Glomerular visceral epithelial cell (primary cell): ENCODE results near the gene RELL1.

Experiments used
- DNase-seq: peaks from one replicate; pipeline ENCODE4 v3.0.0-alpha.2; 2016; ENCODE audit errors: extremely low spot score

RELL1 gene

GRCh38 chr4:37599092-37599790 lies 86.9 kb downstream of the RELL1 start:
- no peak for DNase-seq

DNA sequence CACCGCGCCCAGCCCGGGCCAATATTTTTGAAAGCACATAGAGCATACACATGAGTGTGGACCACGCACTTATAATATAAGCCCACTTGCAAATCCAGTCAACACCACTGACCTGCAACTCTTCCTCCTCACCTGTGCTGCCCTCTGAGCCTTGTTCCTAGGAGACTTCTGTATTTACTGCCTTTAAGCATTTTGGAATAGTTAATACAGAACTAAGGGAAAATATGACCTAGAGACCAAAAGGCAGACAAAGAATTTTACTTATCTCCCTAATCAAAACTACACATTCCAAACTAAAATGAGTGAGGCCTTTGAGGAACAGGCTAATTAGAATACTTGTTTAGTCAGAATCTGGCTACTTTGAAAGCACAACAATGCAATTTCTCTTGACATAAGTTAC lies 89.1 kb downstream of the RELL1 start:
- DNase-seq = no peak

GRCh38 chr4:37595875-37596680 lies 90.1 kb downstream of the RELL1 start:
- no peak for DNase-seq

DNA sequence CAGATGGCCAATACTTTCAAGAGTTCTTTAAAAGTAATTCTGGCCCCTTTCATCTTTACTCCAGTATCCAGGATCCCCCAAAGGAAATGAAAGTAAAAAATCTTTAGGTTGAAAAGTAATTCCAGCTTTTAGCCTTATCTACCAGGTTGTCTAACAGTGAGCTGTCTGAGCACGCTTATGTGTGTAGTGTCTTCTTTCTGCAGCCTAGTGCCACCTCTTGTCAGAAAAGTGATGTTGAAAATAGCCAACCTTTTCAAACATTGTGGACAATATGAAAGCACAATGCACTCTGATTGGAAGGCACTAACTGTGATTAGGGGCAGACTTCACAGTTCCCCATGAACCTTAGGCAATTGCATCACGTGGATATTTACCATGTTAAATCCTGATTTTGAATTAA lies 92.1 kb downstream of the RELL1 start:
- no peak for DNase-seq

GRCh38 chr4:37591349-37591748 lies 94.8 kb downstream of the RELL1 start:
- no peak for DNase-seq

DNA sequence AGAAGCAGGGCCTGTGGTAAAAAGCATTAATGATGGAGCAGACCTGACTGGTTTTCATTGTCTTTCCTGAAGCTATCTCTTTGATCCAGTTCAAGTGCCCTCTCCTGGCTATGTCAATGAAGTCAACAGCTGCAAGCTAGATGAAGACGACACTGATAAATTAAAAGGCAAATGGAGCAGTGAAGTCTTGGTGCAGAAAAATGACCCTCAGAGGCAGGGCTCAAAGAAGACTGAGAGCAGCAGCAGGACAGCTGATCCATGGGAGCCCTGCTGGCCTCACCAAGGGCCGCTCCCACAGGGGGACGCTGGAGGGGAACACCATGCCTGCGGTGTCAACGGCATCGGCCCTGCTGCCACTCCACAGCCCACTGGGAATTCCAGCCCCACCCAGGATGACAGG lies 96.2 kb downstream of the RELL1 start:
- no peak for DNase-seq

GRCh38 chr4:37588150-37588549 lies 98.0 kb downstream of the RELL1 start:
- DNase-seq = peak; percentile 20

DNA sequence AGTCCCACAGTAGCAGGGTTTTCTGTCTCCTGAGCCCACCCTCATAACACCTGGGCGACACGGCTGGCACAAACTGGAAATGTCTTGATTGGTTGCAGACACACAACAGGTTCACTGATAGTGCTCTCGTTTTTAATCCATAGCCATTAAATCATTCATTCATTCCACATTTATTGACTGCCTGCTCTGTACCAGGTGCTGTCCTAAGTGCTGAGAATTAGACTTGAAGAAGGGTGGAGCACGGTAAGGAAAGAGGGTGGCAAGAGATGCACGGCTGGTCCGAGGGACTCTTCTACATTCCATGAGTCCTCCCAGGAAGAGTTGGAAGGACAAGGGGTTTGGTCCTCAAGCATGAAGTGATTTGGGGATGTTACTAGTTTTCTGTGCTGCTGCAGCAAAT lies 100.0 kb downstream of the RELL1 start:
- DNase-seq = no peak

- no peak for DNase-seq
Observed at GRCh38 chr4:37584493-37585060, 101.6 kb downstream of the RELL1 start.

DNA sequence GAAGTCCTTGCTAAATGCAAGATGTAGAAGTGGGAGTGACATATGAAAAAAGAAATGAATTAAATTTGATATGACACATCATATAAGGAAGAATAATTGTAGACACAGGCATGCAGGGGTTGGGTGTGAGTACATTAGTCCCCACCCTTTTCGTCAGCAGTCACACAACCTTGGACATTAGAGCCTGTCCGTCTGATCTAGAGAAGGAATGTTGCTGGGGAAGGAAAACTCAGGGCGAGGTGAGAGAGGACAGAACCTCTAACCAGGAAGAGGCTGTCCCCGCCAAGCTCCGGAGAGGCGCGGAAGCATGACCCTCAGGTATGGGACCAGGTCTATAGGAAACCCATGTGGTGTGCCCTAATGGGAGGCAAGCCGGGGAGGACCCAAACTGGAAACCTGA lies 102.1 kb downstream of the RELL1 start:
- DNase-seq = no peak

GRCh38 chr4:37573566-37573965 lies 112.6 kb downstream of the RELL1 start:
- no peak for DNase-seq

DNA sequence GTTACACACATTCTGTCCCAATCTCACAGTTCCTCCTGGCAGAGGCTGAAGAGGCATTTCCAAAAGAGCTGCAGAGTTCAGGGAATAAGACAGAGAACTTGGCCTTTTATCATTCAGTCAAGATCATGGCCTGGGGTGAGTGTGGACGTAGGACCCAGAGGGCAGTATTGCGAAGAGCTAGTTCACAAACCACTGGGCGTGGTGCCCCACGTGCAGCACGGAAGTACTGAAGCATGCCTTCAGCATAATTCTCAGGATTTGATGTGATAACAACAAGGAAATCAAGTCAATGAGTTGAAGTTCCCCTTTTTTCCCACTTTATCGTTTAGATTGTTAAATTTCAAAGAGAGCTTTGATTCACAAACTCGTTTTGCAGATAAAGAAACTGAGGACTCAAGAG lies 117.7 kb downstream of the RELL1 start:
- DNase-seq = no peak

- no peak for DNase-seq
Observed at GRCh38 chr4:37567836-37568235, 118.3 kb downstream of the RELL1 start.

DNA sequence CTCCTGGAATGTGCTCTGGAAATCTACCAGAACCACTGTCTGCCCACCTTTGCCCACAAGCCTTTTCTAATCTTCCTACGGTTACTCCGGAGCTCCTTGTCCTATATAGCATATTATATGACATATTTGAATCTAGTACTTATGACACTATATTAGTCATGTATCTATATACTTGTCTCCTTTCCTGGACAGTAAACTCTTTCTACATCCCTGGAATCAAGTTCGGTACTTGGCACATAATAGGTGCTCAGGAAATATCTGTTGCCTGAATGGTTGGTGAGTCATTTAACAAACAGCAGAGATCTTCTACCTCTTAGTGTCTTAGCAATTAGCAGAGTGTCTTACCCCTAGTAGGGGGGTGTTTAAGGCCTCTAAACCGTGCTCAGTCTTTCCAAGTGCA lies 123.6 kb downstream of the RELL1 start:
- peak; percentile 22 for DNase-seq

DNA sequence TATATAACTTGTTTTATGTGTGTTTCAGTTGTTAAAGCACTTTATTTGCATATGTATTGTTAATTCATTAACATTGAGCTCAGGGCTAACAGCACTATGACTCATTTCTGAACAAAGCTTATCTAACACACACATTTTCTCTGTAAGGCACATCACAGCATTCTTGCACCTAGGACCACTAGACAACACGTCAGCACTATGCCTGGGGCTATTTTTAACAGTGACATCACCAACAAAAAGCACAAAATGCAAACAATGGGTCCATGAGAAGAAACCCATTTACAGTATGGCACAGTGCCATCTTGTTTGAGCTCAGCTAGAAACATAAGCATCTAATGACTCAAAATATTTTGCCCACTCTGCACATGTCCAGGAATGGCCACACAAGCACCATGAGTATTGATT lies 124.4 kb downstream of the RELL1 start:
- DNase-seq = peak; percentile 67

DNA sequence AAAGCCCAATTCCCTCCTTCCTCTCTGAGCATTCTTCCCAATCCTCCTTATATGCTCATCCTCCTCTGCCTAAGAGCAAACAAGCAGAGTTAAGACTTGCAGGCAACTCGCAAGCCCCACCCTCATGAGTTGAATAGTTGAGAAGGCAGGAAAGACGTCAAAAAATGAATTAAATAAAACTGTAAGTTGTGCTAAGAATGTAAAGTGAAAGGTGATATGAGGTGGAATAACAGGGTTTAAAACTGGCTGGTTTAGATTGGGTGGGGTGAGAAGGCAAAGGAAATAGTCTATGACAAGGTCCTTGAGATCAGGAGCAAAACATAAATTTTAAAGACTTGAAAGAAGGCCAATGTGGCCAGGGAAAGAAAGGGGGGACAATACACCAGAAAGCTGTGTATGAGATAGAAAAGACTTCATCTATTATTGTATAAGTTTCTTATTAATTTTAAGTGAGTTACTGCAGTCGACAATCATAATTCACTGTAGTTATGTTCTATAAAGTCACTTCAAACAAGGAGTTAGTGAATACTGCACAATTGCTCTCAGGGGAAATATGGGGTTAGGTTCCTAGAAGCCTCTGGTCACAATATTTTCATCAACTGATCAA lies 124.9 kb downstream of the RELL1 start:
- DNase-seq = no peak
